HEK293 (cell line): ENCODE data around the gene BCAR1.

ENCODE experiments used
- GLIS1 ChIP-seq: fragments of 450-650 bp; formaldehyde crosslinking; IDR thresholded peaks from 2 replicates; pipeline ENCODE4 v1.5.1; 2016; ENCODE audit warnings: missing biosample characterization, missing genetic modification characterization
- MYNN ChIP-seq: fragments of 450-650 bp; formaldehyde crosslinking; IDR thresholded peaks from 2 replicates; pipeline ENCODE4 v1.5.1; 2016; ENCODE audit warnings: missing biosample characterization, missing genetic modification characterization, borderline replicate concordance
- TF ChIP-seq, protein P1 (sequence below): fragments of 450-650 bp; formaldehyde crosslinking; IDR thresholded peaks from 2 replicates; pipeline ENCODE4 v1.5.0; 2017; ENCODE audit warnings: missing biosample characterization, missing genetic modification characterization, borderline replicate concordance

DNA sequence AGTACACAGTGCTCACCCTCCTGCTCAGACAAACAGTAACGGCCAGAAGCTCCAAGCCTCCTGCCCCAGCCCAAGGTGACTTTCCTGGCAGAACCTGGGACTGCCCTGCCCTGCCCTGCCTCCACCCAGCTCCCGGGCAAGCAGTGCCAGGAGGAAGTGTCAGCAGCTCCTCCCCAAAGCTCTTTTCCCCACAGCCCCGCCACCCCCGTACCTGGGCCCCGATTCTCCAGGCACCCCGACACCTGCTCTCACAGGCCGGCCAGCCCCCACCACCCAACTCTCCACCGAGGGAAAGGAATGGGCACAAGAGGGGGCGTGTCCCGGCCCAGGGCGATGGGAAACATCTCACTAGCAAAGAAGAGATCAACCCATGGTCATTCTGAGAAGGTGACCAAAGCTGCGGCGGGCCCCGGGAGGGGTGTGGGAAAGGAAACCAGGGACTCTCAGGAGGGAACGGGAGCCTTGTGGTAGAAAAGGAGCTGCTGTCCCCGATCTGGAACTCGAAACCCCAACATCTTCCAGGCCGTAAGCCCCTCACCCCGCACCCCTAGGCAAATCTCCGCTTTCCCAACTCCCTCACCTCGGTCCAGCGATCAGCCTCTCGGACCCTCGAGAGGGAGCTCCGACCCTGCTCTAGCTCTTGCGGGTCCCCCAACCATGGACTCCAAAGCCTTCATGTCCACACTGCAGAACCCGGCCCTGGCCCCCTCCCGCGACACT lies 1.2 kb downstream of the BCAR1 start:
- TF ChIP-seq MYNN (tag by site-specific recombination) (no peak), GLIS1 (tag by site-specific recombination) (no peak)
- TF ChIP-seq, protein P1, sequence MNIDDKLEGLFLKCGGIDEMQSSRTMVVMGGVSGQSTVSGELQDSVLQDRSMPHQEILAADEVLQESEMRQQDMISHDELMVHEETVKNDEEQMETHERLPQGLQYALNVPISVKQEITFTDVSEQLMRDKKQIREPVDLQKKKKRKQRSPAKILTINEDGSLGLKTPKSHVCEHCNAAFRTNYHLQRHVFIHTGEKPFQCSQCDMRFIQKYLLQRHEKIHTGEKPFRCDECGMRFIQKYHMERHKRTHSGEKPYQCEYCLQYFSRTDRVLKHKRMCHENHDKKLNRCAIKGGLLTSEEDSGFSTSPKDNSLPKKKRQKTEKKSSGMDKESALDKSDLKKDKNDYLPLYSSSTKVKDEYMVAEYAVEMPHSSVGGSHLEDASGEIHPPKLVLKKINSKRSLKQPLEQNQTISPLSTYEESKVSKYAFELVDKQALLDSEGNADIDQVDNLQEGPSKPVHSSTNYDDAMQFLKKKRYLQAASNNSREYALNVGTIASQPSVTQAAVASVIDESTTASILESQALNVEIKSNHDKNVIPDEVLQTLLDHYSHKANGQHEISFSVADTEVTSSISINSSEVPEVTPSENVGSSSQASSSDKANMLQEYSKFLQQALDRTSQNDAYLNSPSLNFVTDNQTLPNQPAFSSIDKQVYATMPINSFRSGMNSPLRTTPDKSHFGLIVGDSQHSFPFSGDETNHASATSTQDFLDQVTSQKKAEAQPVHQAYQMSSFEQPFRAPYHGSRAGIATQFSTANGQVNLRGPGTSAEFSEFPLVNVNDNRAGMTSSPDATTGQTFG (tag by site-specific recombination): no peak
